Keratinocyte (primary cell): ENCODE measurements around the gene KREMEN2. TPM values are rescaled to one million over a fixed set of nuclear protein-coding genes. Genes with fewer than 3 reads are reported as not detected.
A peak's percentile ranks its signal among the peaks of the same experiment; 100 is the strongest.

Experiments used
- DNase-seq: peaks from one replicate; pipeline ENCODE4 v3.0.0-alpha.2; 2011; ENCODE audit warnings: low read depth, missing footprints, low spot score
- FAIRE-seq: peaks from 2 replicates; lab custom pipeline; 2011; peaks lifted over from hg19 to GRCh38; lab: Jason Lieb, UNC
- H2AFZ ChIP-seq: 2 replicates; pipeline ENCODE4 v1.6.0; 2012; ENCODE audit warnings: low read length, control low read depth, inconsistent platforms; ENCODE audit not compliant: control insufficient read depth
- H3K27ac ChIP-seq: 2 replicates; pipeline ENCODE4 v1.5.1; 2011; ENCODE audit warnings: low read length; ENCODE audit not compliant: control insufficient read depth, insufficient read depth
- H3K27me3 ChIP-seq: 3 replicates; pipeline ENCODE4 v1.6.0; 2011; ENCODE audit warnings: low read length; ENCODE audit not compliant: control insufficient read depth, insufficient read depth; ENCODE audit errors: extremely low read depth
- H3K36me3 ChIP-seq, 2 experiments: 2 replicates in 1 of 2; 3 replicates in 1 of 2; pipeline ENCODE4 v1.5.1; 2011; ENCODE audit warnings: low read length in 2 of 2, mild to moderate bottlenecking in 1 of 2; ENCODE audit not compliant: control insufficient read depth in 2 of 2, insufficient read depth in 2 of 2; ENCODE audit errors: extremely low read depth in 1 of 2
- H3K4me1 ChIP-seq: 3 replicates; pipeline ENCODE4 v1.5.1; 2011; ENCODE audit warnings: low read length; ENCODE audit not compliant: control insufficient read depth, insufficient read depth; ENCODE audit errors: extremely low read depth
- H3K4me2 ChIP-seq: 3 replicates; pipeline ENCODE4 v1.6.0; 2011; ENCODE audit warnings: low read depth, low read length; ENCODE audit not compliant: control insufficient read depth, insufficient read depth; ENCODE audit errors: extremely low read depth
- H3K4me3 ChIP-seq, 3 experiments: fragments of 200-600 bp in 1 of 3; sonication (generic) in 1 of 3; 2 replicates in 2 of 3; 3 replicates in 1 of 3; pipeline ENCODE4 v1.5.1; 2011 to 2016; ENCODE audit warnings: low read length in 3 of 3, mild to moderate bottlenecking in 3 of 3, control low read depth in 2 of 3, inconsistent platforms in 1 of 3, low read depth in 1 of 3, mixed read lengths in 1 of 3, mixed run types in 1 of 3, moderate library complexity in 1 of 3; ENCODE audit not compliant: control insufficient read depth in 2 of 3, insufficient read depth in 2 of 3; ENCODE audit errors: extremely low read depth in 1 of 3
- H3K79me2 ChIP-seq: 2 replicates; pipeline ENCODE4 v1.6.0; 2012; ENCODE audit warnings: low read length; ENCODE audit not compliant: control insufficient read depth, insufficient read depth
- H3K9ac ChIP-seq: 3 replicates; pipeline ENCODE4 v1.6.0; 2011; ENCODE audit warnings: low read length; ENCODE audit not compliant: control insufficient read depth, insufficient read depth; ENCODE audit errors: extremely low read depth
- H3K9me1 ChIP-seq: 3 replicates; pipeline ENCODE4 v1.6.0; 2011; ENCODE audit warnings: low read length; ENCODE audit not compliant: control insufficient read depth, insufficient read depth; ENCODE audit errors: extremely low read depth
- H3K9me3 ChIP-seq: 2 replicates; pipeline ENCODE4 v1.5.1; 2012; ENCODE audit warnings: low read depth, low read length; ENCODE audit not compliant: control insufficient read depth
- H4K20me1 ChIP-seq: 3 replicates; pipeline ENCODE4 v1.6.0; 2011; ENCODE audit warnings: low read length; ENCODE audit not compliant: control insufficient read depth, insufficient read depth; ENCODE audit errors: extremely low read depth
- EZH2 ChIP-seq: IDR thresholded peaks from one replicate; pipeline ENCODE4 v1.6.1; 2012; ENCODE audit warnings: inconsistent platforms, mild to moderate bottlenecking, low read length, moderate library complexity
- dilution Hi-C: fragments of 300-500 bp; cut with MboI; formaldehyde crosslinking; loops from one replicate; pipeline ENCODE4 v1.7.0; 2020; ENCODE audit warnings: low sequenced_read_pairs; ENCODE audit not compliant: extremely low pct_ligation_motif_present
- polyA plus RNA-seq, 5 experiments: library from polyadenylated mRNA; depleted of rRNA in 3 of 5; stranded (reverse) in 3 of 5; stranded (forward) in 1 of 5; unstranded in 1 of 5; fragments of >200 nt; gene quantifications; 1 replicate in 1 of 5; 2 replicates in 3 of 5; 3 replicates in 1 of 5; pipeline versions ENCODE4 v1.2.1 to v1.2.3, GENCODE V29; 2011 to 2012; ENCODE audit warnings: missing spikeins in 2 of 5, low read depth in 1 of 5, low replicate concordance in 1 of 5
- TF ChIP-seq, protein P1 (sequence below), 3 experiments: IDR thresholded peaks in 1 of 3; conservative IDR thresholded peaks in 1 of 3; optimal IDR thresholded peaks in 1 of 3; 2 replicates in 2 of 3; 3 replicates in 1 of 3; pipeline versions ENCODE3 to v1.5.1; 2011; ENCODE audit warnings: low read length in 3 of 3, mild to moderate bottlenecking in 3 of 3, moderate library complexity in 2 of 3, control low read depth in 1 of 3, inconsistent platforms in 1 of 3; ENCODE audit not compliant: insufficient read depth in 2 of 3; ENCODE audit errors: extremely low read depth in 1 of 3

KREMEN2 gene
- polyA plus RNA-seq, 1 donor (not counting 4 experiments of a cell fraction or from before 2014, with no cell fraction given) = 3.3 TPM

DNA sequence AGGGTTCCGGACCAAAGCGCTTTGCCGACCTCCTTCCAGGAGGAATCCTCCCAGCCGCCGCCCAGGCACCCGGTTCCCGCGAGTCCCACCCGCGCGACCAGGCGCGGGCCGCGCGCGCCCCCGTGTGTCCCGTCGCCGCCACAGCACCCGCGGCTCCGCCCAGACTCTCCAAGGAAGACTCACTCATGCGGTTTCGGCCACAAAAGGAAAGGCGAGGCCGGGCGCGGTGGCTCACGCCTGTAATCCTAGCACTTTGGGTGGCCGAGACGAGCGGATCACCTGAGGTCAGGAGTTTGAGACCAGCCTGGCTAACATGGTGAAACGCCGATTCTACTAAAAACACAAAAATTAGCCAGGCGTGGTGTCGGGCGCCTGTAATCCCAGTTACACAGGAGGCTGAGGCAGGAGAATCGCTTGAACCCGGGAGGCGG, 19.6 kb downstream of the KREMEN2 start:
- Histone ChIP-seq H2AFZ (no peak overlapping the region), H3K4me2 (peak overlapping the region; percentile 31), H3K4me1 (peaks cover 29% of the 10 kb centered on the region), H3K9me3 (no peaks in the 10 kb centered on the region), H3K9me1 (no peaks in the 10 kb centered on the region), H3K27ac (peak overlapping the region; percentile 26), H3K27me3 (no peaks in the 10 kb centered on the region), H3K9ac (peak overlapping the region; percentile 22), H3K79me2 (peaks cover 13% of the 10 kb centered on the region), H4K20me1 (no peaks in the 10 kb centered on the region), H3K4me3 (no peak overlapping the region), H3K36me3 (no peaks in the 10 kb centered on the region)
- DNase-seq = no peak
- FAIRE-seq = no peak
- TF ChIP-seq, protein P1, sequence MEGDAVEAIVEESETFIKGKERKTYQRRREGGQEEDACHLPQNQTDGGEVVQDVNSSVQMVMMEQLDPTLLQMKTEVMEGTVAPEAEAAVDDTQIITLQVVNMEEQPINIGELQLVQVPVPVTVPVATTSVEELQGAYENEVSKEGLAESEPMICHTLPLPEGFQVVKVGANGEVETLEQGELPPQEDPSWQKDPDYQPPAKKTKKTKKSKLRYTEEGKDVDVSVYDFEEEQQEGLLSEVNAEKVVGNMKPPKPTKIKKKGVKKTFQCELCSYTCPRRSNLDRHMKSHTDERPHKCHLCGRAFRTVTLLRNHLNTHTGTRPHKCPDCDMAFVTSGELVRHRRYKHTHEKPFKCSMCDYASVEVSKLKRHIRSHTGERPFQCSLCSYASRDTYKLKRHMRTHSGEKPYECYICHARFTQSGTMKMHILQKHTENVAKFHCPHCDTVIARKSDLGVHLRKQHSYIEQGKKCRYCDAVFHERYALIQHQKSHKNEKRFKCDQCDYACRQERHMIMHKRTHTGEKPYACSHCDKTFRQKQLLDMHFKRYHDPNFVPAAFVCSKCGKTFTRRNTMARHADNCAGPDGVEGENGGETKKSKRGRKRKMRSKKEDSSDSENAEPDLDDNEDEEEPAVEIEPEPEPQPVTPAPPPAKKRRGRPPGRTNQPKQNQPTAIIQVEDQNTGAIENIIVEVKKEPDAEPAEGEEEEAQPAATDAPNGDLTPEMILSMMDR (optimal IDR thresholded peaks at IDR 0.05 in 1 of 3, IDR thresholded peaks at IDR 0.05 in 1 of 3, conservative IDR thresholded peaks at IDR 0.05 in 1 of 3; ENCODE audit: extremely low read depth in 1 of 3, insufficient read depth in 2 of 3, low read length in 3 of 3) = peak; percentile 72 to 81 (median 73)
- no peak for TF ChIP-seq EZH2
- dilution Hi-C loops = no loop called here

DNA sequence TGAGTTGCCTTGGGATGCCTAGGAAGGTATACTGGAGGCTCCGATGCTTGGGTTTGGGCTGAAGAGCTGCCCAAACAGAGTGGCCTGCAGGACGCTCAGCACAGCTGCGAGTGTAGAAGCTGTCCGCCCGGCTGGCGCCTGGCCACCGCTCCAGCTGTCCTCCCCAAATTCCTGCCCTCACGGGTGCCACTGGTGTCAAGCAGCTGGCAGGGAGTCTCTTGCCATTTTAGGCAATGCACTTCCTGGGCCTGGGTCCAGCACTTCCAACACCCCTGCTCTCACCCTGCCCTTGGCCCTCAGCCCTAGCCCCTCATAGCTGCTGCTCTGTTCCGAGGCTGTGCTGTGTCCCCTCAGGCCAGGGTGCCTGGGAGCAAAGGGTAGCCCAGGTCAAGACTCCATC, 21.4 kb downstream of the KREMEN2 start:
- H3K9me3 ChIP-seq = no peaks in the 10 kb centered on the region
- H3K27me3 ChIP-seq = no peaks in the 10 kb centered on the region
- dilution Hi-C loops = no loop called here
- no peak overlapping the region for H3K27ac ChIP-seq
- no peak overlapping the region for H3K4me3 ChIP-seq
- no peak for DNase-seq
- H4K20me1 ChIP-seq = no peaks in the 10 kb centered on the region
- H3K4me2 ChIP-seq = no peak overlapping the region
- no peaks in the 10 kb centered on the region for H3K9me1 ChIP-seq
- H3K36me3 ChIP-seq = no peaks in the 10 kb centered on the region
- H3K79me2 ChIP-seq = no peaks in the 10 kb centered on the region
- no peak for TF ChIP-seq EZH2
- TF ChIP-seq, protein P1 (optimal IDR thresholded peaks at IDR 0.05 in 1 of 3, IDR thresholded peaks at IDR 0.05 in 1 of 3, conservative IDR thresholded peaks at IDR 0.05 in 1 of 3; ENCODE audit: extremely low read depth in 1 of 3, insufficient read depth in 2 of 3, low read length in 3 of 3) = no peak
- no peak overlapping the region for H2AFZ ChIP-seq
- peaks cover 24% of the 10 kb centered on the region for H3K4me1 ChIP-seq
- H3K9ac ChIP-seq = no peak overlapping the region
- FAIRE-seq = no peak
